Measurements from ENCODE around the gene ST6GALNAC5.

DNA sequence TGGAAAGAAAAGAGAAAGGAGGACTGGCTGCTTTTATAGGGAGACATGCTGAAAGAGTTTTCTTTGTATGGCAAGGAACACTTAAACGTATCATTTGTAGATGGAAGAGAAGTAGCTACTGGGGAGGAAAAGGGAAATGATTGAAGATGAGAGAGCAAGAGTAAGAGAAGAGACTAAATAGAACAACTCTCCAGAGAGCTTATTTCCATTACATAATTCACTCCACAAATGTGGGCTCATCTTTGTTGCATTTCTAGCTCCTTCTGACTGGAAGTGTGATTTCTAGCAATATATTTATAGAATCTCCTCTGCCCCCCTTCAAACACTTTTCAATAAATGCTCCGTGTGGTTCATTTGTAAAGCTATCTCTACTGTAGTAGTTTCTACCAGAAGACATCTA is 71.0 kb downstream of the ST6GALNAC5 start:
- TF ChIP-seq POLR2A (IDR thresholded peaks at IDR 0.05; ENCODE audit: low read length): no peak
- no peak for TF ChIP-seq GATA1 (IDR thresholded peaks at IDR 0.05; ENCODE audit: low read depth, low read length)
